PC-3 (cell line): ENCODE measurements around the gene ASIP. TPM values are rescaled to one million over a fixed set of nuclear protein-coding genes. Genes with fewer than 3 reads are reported as not detected.
A peak's percentile ranks its signal among the peaks of the same experiment; 100 is the strongest.

Experiments
- ATAC-seq: fragments of 200-7000 bp; cut with Tn5 transposase; 2 replicates; pipeline ENCODE4 v1.9.1; 2020; ENCODE audit warnings: mild to moderate bottlenecking, moderate library complexity
- BruUV-seq: library from RNA; stranded (reverse); fragments of 400-500 nt; replicated peaks from 2 replicates; lab custom pipeline; 2021; lab: Mats Ljungman, UMichigan
- CTCF ChIA-PET: fragments of 300-600 bp; sonication (Branson Sonifier 250); formaldehyde crosslinking; loops from one replicate; lab custom pipeline; 2022; ENCODE audit warnings: antibody characterized with exemption; lab: Charles Lee
- POLR2A ChIA-PET: fragments of 300-600 bp; sonication (Branson Sonifier 250); formaldehyde crosslinking; loops from one replicate; lab custom pipeline; 2022; ENCODE audit warnings: antibody characterized with exemption; ENCODE audit not compliant: unreplicated experiment; lab: Charles Lee
- DNase-seq: peaks from one replicate; pipeline ENCODE4 v3.0.0-alpha.2; 2015
- H2AFZ ChIP-seq: fragments of 300-600 bp; sonication (generic); 2 replicates; pipeline ENCODE4 v1.6.0; 2016; ENCODE audit warnings: antibody characterized with exemption, low read length
- H3F3A ChIP-seq: fragments of 300-600 bp; sonication (generic); one replicate; pipeline ENCODE4 v1.6.0; 2017; ENCODE audit warnings: antibody characterized with exemption, low read length, control low read depth, mild to moderate bottlenecking; ENCODE audit not compliant: unreplicated experiment
- H3K27ac ChIP-seq: fragments of 300-600 bp; sonication (generic); 2 replicates; pipeline ENCODE4 v1.5.1; 2016; ENCODE audit warnings: mild to moderate bottlenecking, low read length
- H3K27me3 ChIP-seq: fragments of 300-600 bp; sonication (generic); 2 replicates; pipeline ENCODE4 v1.6.1; 2016; ENCODE audit warnings: low read length, mixed read lengths
- H3K36me3 ChIP-seq: fragments of 300-600 bp; sonication (generic); 2 replicates; pipeline ENCODE4 v1.6.1; 2016; ENCODE audit warnings: low read depth, mixed run types, low read length, mixed read lengths
- H3K4me1 ChIP-seq: fragments of 300-600 bp; sonication (generic); 2 replicates; pipeline ENCODE4 v1.5.1; 2016; ENCODE audit warnings: low read length; ENCODE audit not compliant: insufficient read depth
- H3K4me2 ChIP-seq: fragments of 300-600 bp; sonication (generic); 2 replicates; pipeline ENCODE4 v1.6.0; 2016; ENCODE audit warnings: low read length
- H3K4me3 ChIP-seq: fragments of 300-600 bp; sonication (generic); 2 replicates; pipeline ENCODE4 v1.5.1; 2016; ENCODE audit warnings: mild to moderate bottlenecking, low read length, mixed read lengths
- H3K79me2 ChIP-seq: fragments of 300-600 bp; sonication (generic); 2 replicates; pipeline ENCODE4 v1.6.1; 2017; ENCODE audit warnings: low read length, mixed read lengths
- H3K9ac ChIP-seq: fragments of 300-600 bp; sonication (generic); 2 replicates; pipeline ENCODE4 v1.6.0; 2016; ENCODE audit warnings: mild to moderate bottlenecking, low read length
- H3K9me2 ChIP-seq: fragments of 300-600 bp; sonication (generic); replicated peaks from 2 replicates; pipeline ENCODE4 v1.6.1; 2016; ENCODE audit warnings: mixed run types, low read length, mixed read lengths
- H3K9me3 ChIP-seq: fragments of 300-600 bp; sonication (generic); 2 replicates; pipeline ENCODE4 v1.6.1; 2016; ENCODE audit warnings: low read length, mixed read lengths
- H4K20me1 ChIP-seq: fragments of 300-600 bp; sonication (generic); 2 replicates; pipeline ENCODE4 v1.6.1; 2016; ENCODE audit warnings: low read length, mixed read lengths
- CTCF ChIP-seq: fragments of 300-600 bp; sonication (generic); conservative IDR thresholded peaks from 2 replicates; pipeline ENCODE4 v1.5.1; 2017; ENCODE audit warnings: antibody characterized with exemption, low read depth, mild to moderate bottlenecking, low read length
- EZH2 ChIP-seq: fragments of 300-600 bp; sonication (generic); IDR thresholded peaks from one replicate; pipeline ENCODE4 v1.6.1; 2017; ENCODE audit warnings: antibody characterized with exemption, mild to moderate bottlenecking, low read length; ENCODE audit not compliant: unreplicated experiment
- EZH2phosphoT487 ChIP-seq: fragments of 300-600 bp; sonication (generic); IDR thresholded peaks from 2 replicates; pipeline ENCODE4 v1.6.1; 2018; ENCODE audit warnings: mild to moderate bottlenecking, antibody characterized with exemption, low read length, borderline replicate concordance
- intact Hi-C: fragments of 100-400 bp; cut with micrococcal nuclease; formaldehyde crosslinking; loops from 2 replicates; pipeline ENCODE4 v1.9.0; 2023
- total RNA-seq: library from RNA; depleted of rRNA; stranded (reverse); fragments of >200 nt; gene quantifications from 2 replicates; pipeline ENCODE4 v1.2.3, GENCODE V29; 2014

ASIP gene
- total RNA-seq, 1 experiment from 2014 or later, result not detected

- H3F3A ChIP-seq, result no peaks in the 10 kb centered on the region
- H3K9me2 ChIP-seq, result no peaks in the 10 kb centered on the region
- H3K27me3 ChIP-seq, result no peaks in the 10 kb centered on the region
- H4K20me1 ChIP-seq, result no peaks in the 10 kb centered on the region
- DNase-seq (no peak), ATAC-seq (peak; percentile 2)
- intact Hi-C loops, result loop anchor here (1.0 kb wide), 3 partner anchors 100 to 211 kb away; no protein-coding TSS in a partner anchor
- no peak overlapping the region for H3K9ac ChIP-seq
- H3K27ac ChIP-seq, result no peak overlapping the region
- no TSS peak for BruUV-seq
- H3K36me3 ChIP-seq, result no peaks in the 10 kb centered on the region
- H3K4me2 ChIP-seq, result peak overlapping the region; percentile 77
- TF ChIP-seq EZH2, result no peak
- TF ChIP-seq EZH2phosphoT487, result no peak
- no peak for TF ChIP-seq CTCF
- POLR2A ChIA-PET, result interaction anchor here (0.5 to 1.1 kb wide), 2 partner anchors 51 to 55 kb away, joined by 4 read pairs; partner anchors contain the start of gene ITCH
- H3K9me3 ChIP-seq, result no peaks in the 10 kb centered on the region
- peak overlapping the region; percentile 72 for H2AFZ ChIP-seq
- H3K4me3 ChIP-seq, result peak overlapping the region; percentile 56
- CTCF ChIA-PET, result interaction anchor here (1.0 to 1.8 kb wide), 14 partner anchors 9 to 214 kb away, joined by 3 to 21 read pairs (median 6); partner anchors contain the start of genes AHCY, DYNLRB1 and ITCH
- peaks cover 52% of the 10 kb centered on the region for H3K4me1 ChIP-seq
- H3K79me2 ChIP-seq, result no peaks in the 10 kb centered on the region
Observed at GRCh38 chr20:34312024-34312460, 70.8 kb downstream of the ASIP start.

- TF ChIP-seq EZH2phosphoT487 (no peak), EZH2 (no peak), CTCF (peak; percentile 100)
- Histone ChIP-seq H3K9me2 (no peaks in the 10 kb centered on the region), H2AFZ (peak overlapping the region; percentile 72), H3K27ac (no peak overlapping the region), H3K27me3 (no peaks in the 10 kb centered on the region), H3F3A (no peaks in the 10 kb centered on the region), H3K36me3 (no peaks in the 10 kb centered on the region), H3K79me2 (no peaks in the 10 kb centered on the region), H3K4me3 (peak overlapping the region; percentile 56), H3K9me3 (no peaks in the 10 kb centered on the region), H3K4me2 (peak overlapping the region; percentile 77), H4K20me1 (no peaks in the 10 kb centered on the region), H3K9ac (no peak overlapping the region), H3K4me1 (peaks cover 52% of the 10 kb centered on the region)
- POLR2A ChIA-PET, result interaction anchor here (0.6 to 1.1 kb wide), 2 partner anchors 50 to 61 kb away, joined by 4 to 5 read pairs; partner anchors contain the start of gene ITCH
- CTCF ChIA-PET, result interaction anchor here (0.5 to 1.8 kb wide), 21 partner anchors 10 to 512 kb away, joined by 3 to 21 read pairs (median 5); partner anchors contain the start of genes AHCY, DYNLRB1 and ITCH
- BruUV-seq, result no TSS peak
- intact Hi-C loops, result loop anchor here (1.0 kb wide), 3 partner anchors 100 to 211 kb away; no protein-coding TSS in a partner anchor
- ATAC-seq (peak; percentile 48), DNase-seq (peak; percentile 95)
Observed at GRCh38 chr20:34312544-34313217, 71.5 kb downstream of the ASIP start.

GRCh38 chr20:34315236-34315635 lies 74.0 kb downstream of the ASIP start:
- no peak for DNase-seq
- H3K27ac ChIP-seq, result peak overlapping the region; percentile 86
- intact Hi-C loops, result loop anchor here (2.0 kb wide), 1 partner anchor 76 kb away; no protein-coding TSS in a partner anchor
- H3F3A ChIP-seq, result no peaks in the 10 kb centered on the region
- no peaks in the 10 kb centered on the region for H4K20me1 ChIP-seq
- BruUV-seq, result no TSS peak
- peak overlapping the region; percentile 51 for H3K9ac ChIP-seq
- no peaks in the 10 kb centered on the region for H3K9me2 ChIP-seq
- H3K4me2 ChIP-seq, result no peak overlapping the region
- ATAC-seq, result no peak
- H3K27me3 ChIP-seq, result no peaks in the 10 kb centered on the region
- peaks cover 52% of the 10 kb centered on the region for H3K4me1 ChIP-seq
- CTCF ChIA-PET, result no interaction called here
- no peak overlapping the region for H3K4me3 ChIP-seq
- no peaks in the 10 kb centered on the region for H3K9me3 ChIP-seq
- H3K36me3 ChIP-seq, result no peaks in the 10 kb centered on the region
- POLR2A ChIA-PET, result interaction anchor here (0.6 kb wide), 1 partner anchor 24 kb away, joined by 4 read pairs; no protein-coding TSS in a partner anchor
- H2AFZ ChIP-seq, result no peak overlapping the region
- TF ChIP-seq CTCF, result no peak
- TF ChIP-seq EZH2, result no peak
- no peak for TF ChIP-seq EZH2phosphoT487
- H3K79me2 ChIP-seq, result no peaks in the 10 kb centered on the region
